ENCODE data around the gene STX12. TPM values are rescaled to one million over a fixed set of nuclear protein-coding genes. Genes with fewer than 3 reads are reported as not detected.

The STX12 gene
- total RNA-seq, result 100 to 1,000 TPM in 1 of 4 donors, 10 to 100 TPM in 3; 58.7 to 115 (median 69.8) TPM

- intact Hi-C loops (cut with DNase I; ENCODE audit: low total_unique reads), result no loop called here
- TF ChIP-seq POLR2A (IDR thresholded peaks at IDR 0.05), result no peak
- TF ChIP-seq CTCF (IDR thresholded peaks at IDR 0.05), result no peak
- 1% methylated on average over 40 to 49 of the region's 58 CpGs for WGBS, 2 donors
- peak; percentile 99 to 100 for DNase-seq (ENCODE audit: low spot score in 2 of 2)
- H3K4me3 ChIP-seq (ENCODE audit: low read depth, poor library complexity, severe bottlenecking), result peak within 1 kb of the TSS; percentile 94
These were observed at the start of gene STX12 for GRCh38 chr1:27772932-27773825. Gene STX12 (plus strand): TSS chr1:27773219. CDS start chr1:27773308, 89 bp downstream.

- intact Hi-C loops (cut with DNase I; ENCODE audit: low total_unique reads), result no loop called here
- peak; percentile 59 to 87 for DNase-seq (ENCODE audit: low spot score in 2 of 2)
- WGBS, 2 donors, result 55 to 58% methylated on average over 9 of the region's 9 CpGs
- TF ChIP-seq POLR2A (IDR thresholded peaks at IDR 0.05), result no peak
- TF ChIP-seq CTCF (IDR thresholded peaks at IDR 0.05), result no peak
- no peak overlapping the region for H3K4me3 ChIP-seq (ENCODE audit: low read depth, poor library complexity, severe bottlenecking)
These were observed 48.1 kb upstream of the STX12 start for GRCh38 chr1:27724961-27725373.

- intact Hi-C loops (cut with DNase I; ENCODE audit: low total_unique reads), result no loop called here
- 1% methylated on average over 19 to 21 of the region's 72 CpGs for WGBS, 2 donors
- peak; percentile 99 to 100 for DNase-seq (ENCODE audit: low spot score in 2 of 2)
- H3K4me3 ChIP-seq (ENCODE audit: low read depth, poor library complexity, severe bottlenecking), result peak within 1 kb of the TSS; percentile 89
- no peak for TF ChIP-seq CTCF (IDR thresholded peaks at IDR 0.05)
These were observed 47.4 kb upstream of the STX12 start, which contains the start of gene FAM76A for GRCh38 chr1:27725374-27726172. Gene FAM76A (plus strand): TSS chr1:27725961. CDS start chr1:27726081, 120 bp downstream.

- intact Hi-C loops (cut with DNase I; ENCODE audit: low total_unique reads), result no loop called here
- peak overlapping the region; percentile 89 for H3K4me3 ChIP-seq (ENCODE audit: low read depth, poor library complexity, severe bottlenecking)
- DNase-seq (ENCODE audit: low spot score in 2 of 2), result peak; percentile 30 to 89
- TF ChIP-seq POLR2A (IDR thresholded peaks at IDR 0.05), result no peak
- no peak for TF ChIP-seq CTCF (IDR thresholded peaks at IDR 0.05)
- WGBS, 2 donors, result 0 to 1% methylated on average over 16 to 45 of the region's 46 CpGs
These were observed 46.6 kb upstream of the STX12 start for GRCh38 chr1:27726173-27727044.

DNA sequence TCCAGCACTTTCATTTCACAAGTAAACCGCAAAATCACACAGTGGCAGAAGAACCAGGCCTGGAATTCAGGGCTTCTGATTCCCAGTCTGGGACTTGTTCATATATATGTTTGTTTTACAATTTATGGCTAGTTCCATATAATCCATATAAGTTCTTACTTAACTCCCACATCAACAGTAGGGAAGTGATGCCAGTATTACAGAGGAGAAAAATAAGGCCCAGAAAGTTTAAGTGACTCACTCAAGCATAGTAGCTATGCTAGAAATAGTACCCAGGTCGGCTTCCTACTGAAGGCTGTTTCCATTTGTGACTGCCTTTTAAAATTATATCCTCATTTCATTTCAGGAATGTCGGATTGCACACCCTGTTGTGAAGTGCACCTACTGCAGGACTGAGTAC is 45.9 kb upstream of the STX12 start:
- intact Hi-C loops (cut with DNase I; ENCODE audit: low total_unique reads), result no loop called here
- 50 to 53% methylated on average over 3 of the region's 3 CpGs for WGBS, 2 donors
- H3K4me3 ChIP-seq (ENCODE audit: low read depth, poor library complexity, severe bottlenecking), result no peak overlapping the region
- DNase-seq (ENCODE audit: low spot score in 2 of 2), result no peak
- TF ChIP-seq CTCF (IDR thresholded peaks at IDR 0.05), result no peak
- TF ChIP-seq POLR2A (IDR thresholded peaks at IDR 0.05), result no peak

Data from lower leg skin (tissue), 4 donors.